HG02798 (cell line): ENCODE data around the gene BTBD16.

Source experiments
- ATAC-seq: cut with Tn5 transposase; IDR thresholded peaks from one replicate; pipeline ENCODE4 v1.9.1; 2021; ENCODE audit warnings: mild to moderate bottlenecking; ENCODE audit not compliant: unreplicated experiment, poor library complexity

The BTBD16 gene

DNA sequence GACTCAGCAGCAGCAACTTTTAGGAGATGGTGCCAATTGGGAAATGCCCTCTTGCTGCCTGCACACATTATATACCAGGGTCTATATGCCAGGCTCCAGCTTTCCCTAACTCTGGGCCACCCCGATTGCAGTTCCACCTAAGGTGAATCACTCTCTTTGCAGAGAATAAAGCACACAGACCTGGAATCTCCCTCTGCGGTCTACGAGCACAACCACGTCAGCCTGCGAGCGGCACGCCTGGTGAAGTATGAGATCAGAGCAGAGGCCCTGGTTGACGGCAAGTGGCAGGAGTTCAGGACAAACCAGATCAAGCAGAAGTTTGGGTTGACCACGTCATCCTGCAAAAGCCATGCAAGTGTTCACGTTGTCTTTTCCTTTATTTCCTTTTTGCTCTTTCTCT lies 65.2 kb downstream of the BTBD16 start:
- no peak for ATAC-seq

- ATAC-seq = no peak
These were observed 65.9 kb downstream of the BTBD16 start for GRCh38 chr10:122336961-122337360.

DNA sequence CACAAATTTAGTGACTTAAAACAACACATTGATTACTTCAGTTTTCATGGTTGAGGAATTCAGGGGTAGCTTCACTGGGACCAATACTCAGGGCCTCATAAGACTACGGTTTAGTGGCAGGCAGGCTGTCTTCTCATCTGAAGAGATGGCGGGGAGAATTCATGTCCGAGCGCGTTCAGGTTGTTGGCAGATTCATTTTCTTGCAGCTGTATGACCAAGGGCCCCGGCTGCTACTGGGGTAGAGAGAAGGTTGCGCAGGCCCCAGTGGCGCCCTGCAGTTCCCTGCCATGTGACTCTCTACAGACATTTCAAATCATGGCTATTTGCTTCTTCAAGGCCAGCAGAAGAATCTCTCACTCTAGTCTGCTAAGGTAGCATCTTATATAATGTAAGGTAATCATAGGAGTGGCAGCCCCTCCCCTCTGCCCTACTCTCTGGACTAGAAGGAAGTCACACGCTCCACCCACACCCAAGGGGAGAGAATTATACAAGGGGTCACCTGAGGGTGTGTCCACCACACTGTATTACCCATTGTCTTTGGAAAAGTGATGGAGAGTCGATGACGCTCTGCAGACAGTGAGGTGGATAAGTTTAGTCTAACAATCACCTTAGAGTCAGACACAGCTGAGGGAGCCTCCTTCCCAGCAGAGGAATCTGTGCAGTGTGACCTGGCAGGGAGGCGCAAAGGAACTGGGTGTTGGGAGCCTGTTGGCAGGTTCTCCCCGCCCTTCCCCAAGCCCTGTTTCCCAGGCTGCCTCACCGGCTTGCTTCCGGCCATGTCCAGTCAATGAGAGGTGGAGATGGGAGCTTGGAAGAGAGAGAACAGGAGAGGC lies 67.7 kb downstream of the BTBD16 start:
- no peak for ATAC-seq

DNA sequence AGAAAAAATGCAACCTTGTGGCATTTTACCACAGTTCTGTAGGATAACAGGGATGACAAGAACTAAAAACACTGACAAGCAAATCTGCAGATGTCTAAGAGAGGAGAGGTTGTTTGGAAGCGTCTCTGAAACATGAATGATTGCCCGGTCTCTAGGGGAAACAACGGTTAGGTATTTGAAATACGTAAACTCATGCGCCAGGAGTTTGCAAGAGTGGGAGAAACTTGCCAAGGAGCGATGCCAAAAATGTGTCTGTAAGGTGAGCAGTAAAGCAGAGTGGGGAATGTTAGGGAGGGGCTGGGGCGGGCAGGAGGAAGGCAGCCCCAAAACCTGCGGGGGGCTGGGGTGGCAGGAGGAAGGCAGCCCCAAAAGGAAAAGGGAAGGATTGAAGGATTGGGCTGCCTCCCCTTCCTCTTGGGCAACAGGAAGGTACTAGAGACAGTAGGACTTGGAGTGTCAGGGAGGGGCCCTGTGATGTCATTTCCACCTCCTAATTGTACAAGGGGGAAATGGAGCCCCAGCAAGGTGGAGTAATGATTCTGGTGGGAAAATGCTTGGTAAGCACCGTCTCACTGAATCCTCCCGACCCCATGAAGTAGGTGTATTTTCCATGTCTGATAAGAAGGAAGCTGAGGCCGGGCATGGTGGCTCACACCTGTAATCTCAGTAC lies 70.2 kb downstream of the BTBD16 start:
- ATAC-seq = no peak

DNA sequence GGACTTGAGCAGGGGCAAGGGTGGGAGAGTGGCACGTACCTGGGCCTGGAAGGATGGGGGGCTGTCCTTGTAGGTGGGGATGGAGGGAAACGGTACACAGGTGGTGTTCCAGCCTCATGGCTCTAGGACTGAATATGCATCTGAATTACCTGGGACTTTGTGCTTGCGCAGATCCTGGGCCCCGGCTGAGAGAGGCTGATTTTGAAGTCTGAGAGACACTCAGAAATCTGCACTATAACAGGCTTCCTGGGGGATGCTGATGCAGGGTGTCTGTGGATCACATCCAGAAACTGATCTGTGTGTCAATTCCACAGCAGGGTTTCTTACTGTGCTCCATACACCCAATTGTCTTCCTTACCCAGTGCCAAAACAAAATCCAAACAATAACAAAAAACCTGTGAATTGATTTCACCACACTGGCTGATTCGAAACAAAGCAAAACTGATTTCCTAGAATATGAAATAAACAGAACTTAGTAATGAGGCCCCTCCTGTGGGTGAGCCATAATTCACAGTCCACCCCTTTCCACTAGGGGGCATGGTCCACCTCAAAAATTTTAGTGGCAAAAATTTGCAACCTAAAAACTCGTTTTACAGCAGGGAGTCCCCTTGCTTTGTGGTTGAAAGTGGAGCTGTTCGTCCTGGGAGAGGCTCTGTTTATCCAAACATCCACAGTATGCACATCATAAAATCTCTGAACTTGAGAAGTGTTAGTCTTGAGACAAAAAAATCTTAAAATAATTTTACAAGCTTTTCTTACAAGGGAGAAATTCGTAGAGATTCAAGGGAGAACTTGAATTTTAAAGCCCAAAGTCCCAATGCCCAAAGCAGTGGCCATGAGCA lies 71.4 kb downstream of the BTBD16 start:
- ATAC-seq = no peak

GRCh38 chr10:122343135-122343800 lies 72.2 kb downstream of the BTBD16 start:
- no peak for ATAC-seq

- ATAC-seq = no peak
These were observed 72.8 kb downstream of the BTBD16 start for GRCh38 chr10:122343936-122344335.

DNA sequence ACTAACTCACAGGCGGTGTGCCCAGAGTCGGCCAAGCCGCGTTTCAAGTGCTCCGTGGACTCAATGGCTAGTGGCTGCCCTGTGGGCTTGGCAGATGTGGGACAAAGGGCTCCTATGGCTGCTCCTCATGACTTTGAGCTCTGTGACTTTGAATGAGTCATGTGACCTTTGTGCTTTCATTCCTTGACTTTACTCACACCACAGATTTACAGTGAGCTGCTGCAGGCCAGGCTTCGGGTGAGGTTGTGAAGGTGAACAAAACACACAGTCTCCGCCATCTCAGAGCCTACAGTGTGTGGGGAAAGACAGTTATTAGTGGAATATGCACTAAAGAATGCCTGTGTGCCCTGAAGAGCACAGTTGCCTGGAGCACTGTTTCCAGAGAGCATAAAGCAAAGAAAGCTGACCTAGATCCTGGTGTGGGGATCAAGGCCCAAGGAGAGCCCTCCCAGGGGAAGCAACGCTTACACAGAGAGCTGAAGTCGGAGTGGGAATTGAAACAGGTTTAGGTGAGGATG lies 73.7 kb downstream of the BTBD16 start:
- no peak for ATAC-seq

DNA sequence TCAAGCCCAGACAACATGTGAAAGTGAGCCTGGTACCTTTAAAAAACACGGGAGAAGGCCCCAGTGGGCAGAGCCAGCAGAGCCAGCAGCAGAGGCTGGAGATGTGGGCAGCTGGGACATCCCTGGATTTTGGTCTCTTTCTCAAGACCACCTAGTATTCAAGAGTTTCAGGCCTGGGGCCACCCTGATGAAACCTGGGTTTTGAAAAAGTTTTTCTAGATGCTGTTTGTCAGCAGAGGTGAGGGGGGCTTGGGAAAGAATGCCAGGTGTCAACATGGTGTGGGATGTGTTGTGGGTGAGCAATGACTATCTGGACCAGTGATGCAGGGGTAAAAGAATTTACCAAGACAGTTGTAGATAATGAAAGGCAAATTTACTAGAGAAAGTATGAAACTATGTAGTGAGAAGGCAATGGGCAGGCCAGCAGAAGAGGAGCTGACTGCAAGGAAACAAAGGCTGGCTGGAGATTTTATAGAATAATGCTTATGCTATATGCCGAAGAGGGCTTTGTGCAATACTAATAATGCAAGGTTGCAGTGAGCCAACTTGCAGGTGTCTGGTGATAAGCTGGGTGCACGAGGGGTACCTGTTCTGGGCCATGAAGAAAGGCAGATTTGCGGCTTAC lies 75.3 kb downstream of the BTBD16 start:
- no peak for ATAC-seq

DNA sequence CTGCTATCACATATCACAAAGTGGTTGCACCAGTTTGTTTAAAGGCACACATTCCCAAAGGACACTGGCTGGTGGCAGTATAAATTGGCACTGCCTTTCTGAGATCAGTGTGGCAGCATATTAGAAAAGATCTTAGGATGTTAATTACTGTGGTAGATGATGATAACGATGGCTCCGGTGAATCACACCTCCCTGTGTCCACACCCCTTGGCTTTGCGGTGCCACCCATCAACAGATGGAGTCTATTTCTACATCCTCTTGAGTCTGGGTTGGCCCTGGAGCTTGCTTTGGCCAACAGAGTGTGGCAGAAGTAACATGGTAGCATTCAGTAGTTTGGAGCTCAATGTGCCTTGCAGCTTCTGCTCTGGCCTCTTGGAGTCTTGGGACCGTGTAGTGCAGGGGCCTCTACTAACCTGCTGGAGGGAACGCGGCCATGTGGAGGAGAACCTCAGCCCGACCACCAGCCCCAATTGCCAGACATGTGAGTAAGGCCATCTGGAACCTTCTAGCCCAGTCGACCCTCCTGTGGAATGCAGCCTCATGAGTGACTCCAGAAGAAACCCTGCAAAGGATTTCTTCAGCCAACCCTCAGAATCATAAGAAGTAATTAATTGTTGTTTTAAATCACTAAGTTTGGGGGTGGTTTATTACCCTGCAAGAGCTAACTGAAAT lies 76.2 kb downstream of the BTBD16 start:
- no peak for ATAC-seq

DNA sequence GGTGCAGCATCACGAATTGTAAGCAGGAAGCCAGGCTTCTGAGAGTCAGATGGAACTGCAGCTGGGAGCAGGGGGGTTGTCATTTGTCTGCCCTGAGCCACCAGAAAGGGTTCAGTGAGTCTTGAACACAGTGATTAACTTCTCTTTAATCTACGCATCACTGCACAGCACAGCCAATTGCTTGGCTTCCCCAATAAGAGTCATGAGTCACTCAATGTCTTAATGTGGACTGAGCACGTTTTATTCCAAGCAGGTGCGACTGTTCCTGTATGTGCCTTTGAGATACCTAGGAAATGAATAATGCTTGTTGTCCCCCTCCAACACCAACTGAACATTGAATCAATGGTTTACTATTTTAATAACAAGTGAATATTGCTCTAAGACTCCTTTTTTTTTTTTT lies 77.4 kb downstream of the BTBD16 start:
- no peak for ATAC-seq

DNA sequence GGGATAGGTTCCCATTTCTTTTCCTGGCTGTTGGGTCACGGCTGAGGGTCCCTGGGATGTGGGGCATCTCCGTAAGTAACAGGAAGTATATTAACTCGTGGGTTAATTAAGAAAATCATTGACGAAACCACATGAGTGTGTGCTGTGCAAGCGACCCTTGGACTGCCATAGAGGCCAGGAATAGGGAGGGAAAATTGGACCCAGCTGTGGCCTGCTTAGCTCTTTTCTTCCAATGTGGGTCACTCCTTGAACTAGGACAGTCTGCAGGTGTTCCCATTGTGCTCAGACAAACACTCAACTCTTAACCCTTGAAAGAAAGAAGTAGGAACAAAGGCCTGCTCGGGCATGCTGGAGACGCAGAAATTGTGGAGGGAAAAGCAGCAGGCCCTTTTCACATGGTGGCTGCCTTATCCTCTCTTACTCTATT lies 77.9 kb downstream of the BTBD16 start:
- no peak for ATAC-seq

DNA sequence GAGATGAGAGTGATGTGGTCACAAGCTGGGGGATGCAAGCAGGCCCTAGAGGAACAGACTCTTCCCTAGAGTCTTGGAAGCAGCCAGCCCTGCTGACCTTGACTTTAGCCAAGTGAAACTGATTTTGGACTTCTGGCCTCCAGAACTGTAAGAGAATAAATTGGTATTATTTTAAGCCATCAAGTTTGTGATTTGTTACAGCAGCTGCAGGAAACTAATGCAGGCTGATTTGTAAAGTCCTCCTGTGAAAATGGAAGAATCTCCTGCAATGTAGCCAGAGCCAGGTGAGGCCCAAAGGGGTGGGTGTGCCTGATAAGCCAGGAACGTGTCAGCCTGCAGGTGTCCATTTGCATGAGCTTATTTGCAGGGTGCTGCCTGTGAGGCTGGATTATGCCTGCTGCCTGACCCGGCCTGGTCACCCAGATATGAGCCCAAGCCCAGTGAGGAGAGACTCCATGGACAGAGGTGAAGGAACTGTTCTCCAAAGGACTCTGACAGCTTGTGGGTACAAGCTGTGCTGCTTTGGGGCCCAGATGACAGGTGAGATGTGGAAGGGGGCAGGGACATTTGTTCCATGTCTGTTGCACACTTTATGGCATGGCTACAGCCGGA lies 78.8 kb downstream of the BTBD16 start:
- ATAC-seq = no peak

- no peak for ATAC-seq
These were observed 79.8 kb downstream of the BTBD16 start for GRCh38 chr10:122350893-122351292.

- no peak for ATAC-seq
These were observed 81.9 kb downstream of the BTBD16 start for GRCh38 chr10:122352817-122353525.

DNA sequence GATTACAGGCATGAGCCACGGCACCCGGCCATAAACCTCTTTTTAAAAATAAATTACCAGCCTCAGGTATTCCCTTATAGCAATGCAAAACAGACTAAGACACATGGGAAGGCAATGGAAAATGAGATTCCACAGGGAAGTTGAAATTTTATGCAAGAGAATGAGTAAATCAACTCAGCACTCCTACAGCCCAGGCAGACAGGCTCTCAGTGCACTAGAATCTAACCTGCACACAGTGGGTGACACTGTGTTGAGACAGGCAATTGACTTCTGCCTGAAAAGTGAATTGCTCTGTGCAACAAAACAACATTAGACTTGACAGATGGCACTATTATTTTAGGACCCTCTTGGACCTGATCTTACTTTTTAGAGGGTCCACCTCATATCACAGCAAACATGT lies 83.3 kb downstream of the BTBD16 start:
- ATAC-seq = no peak

DNA sequence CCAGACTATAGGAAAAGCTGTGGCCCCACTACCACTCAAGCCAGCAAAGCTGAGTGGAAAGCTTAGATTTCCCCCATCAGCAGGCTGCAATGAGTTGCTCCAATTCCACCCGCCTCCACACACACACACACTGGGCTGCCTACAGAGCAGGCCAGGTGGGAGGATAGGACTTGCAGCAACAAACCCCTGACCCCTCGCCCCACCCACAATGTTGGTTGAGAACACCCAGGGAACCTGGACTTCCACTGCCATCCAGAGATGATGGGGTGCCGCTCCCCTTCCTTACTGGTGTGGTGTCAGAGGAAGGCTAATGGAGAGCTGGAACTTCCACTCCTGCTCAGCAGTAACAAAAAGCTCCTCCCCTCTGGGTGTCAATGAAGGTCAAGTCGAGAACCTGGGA lies 86.6 kb downstream of the BTBD16 start:
- ATAC-seq = no peak

- ATAC-seq = no peak
These were observed 88.5 kb downstream of the BTBD16 start for GRCh38 chr10:122359621-122360020.
